ENCODE data around the gene ZKSCAN7.
"Not testable (repeated sequence)": the region's sequence is repeated elsewhere in the genome, so short reads cannot be mapped to it uniquely, and the experiment has no call there.

The ZKSCAN7 gene

GRCh38 chr3:44554626-44555592 is at the start of gene ZKSCAN7:
Gene ZKSCAN7 (plus strand): TSS chr3:44555193. CDS start chr3:44557048, 1,855 bp downstream.
- peak; percentile 58 for DNase-seq

GRCh38 chr3:44506556-44506955 is 48.4 kb upstream of the ZKSCAN7 start:
- DNase-seq: no peak

DNA sequence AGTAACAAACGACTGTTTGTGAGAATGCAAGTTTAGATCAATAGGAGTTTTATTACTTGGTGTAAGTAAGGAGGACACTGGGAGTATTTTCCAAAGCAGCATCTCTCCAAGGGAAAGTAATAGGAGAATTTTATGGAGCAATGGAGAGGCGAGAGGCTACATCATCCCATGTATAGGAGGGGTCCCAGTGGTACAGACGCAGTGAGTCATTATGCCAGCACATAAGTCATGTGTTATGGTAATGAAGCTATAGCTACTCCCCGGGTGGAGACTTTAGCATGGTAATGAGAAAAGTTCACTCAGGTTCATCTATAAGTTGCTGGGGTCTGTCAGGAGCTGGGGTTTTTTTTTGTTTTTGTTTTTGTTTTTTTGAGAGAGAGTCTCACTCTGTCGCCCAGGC is 48.0 kb upstream of the ZKSCAN7 start:
- DNase-seq: no peak

- no peak for DNase-seq
Observed at GRCh38 chr3:44509393-44509921, 45.5 kb upstream of the ZKSCAN7 start.

DNA sequence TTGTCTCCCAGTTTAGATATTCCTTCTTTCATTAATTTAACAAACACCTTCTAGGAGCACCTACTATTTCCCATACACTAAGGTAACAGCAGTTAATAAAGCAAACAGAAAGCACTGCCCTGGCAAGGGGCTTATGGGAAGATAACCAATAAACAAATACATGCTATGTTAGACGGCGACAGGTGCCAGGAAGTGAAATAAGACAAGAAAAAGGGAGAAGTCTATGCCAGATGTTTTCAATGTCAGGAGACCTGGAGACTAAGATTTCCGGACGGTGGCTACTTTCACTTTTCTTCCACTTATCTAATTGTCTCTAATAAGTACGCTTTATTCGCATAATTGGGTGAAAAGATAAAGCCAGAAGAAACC is 45.0 kb upstream of the ZKSCAN7 start:
- DNase-seq: no peak

DNA sequence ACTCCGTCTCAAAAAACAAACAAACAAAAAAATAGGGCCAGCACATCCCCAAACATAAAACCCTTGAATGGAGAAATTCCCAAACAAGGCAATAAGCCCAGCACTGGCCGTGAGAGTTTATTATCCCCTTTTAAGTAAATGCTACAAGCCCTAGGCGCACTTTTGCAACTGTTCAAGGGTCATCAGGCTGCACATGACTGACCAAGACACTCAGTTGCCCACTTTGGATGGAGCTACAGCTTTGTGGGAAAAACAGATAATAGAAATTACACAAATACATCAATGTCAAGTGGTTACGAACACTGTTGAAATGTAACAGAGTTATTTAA is 43.8 kb upstream of the ZKSCAN7 start:
- DNase-seq: no peak

DNA sequence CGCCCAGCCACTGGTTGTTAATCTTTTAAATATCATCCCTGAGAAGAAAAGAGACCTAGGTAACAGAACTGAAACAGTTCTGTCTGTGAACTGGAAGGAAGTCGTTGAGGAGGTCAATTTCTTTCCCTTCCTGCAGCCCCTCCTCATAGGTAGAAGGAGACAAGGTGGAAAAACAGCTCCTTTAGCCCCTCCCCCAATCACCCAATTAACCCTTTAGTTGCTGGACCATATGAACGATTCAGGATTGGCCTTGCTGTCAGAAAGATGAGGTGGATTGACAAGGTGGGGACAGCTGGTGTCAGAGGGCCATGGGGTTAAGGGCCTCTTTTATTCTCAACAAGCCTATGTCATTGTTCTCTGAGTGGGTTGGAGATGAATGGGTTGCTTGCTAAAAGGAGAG is 41.5 kb upstream of the ZKSCAN7 start:
- no peak for DNase-seq

DNA sequence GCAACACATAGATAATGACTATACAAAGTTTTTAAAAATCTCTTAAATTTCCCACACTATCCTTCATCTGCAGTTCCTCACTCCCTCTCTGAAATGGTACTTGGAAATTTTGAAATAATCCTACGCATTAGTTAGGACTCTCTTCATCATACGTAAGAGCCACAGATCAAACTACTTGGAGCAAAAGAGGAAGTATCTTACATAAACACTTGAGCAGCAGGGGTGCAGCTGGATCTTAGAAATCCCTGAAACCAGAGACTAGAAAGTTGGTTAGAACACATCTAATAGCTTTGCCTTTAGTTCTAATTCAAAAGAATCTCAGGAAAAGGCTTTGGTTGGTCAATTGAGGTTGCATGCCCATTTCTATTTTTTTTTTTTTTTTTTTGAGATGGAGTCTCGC is 38.8 kb upstream of the ZKSCAN7 start:
- no peak for DNase-seq

DNA sequence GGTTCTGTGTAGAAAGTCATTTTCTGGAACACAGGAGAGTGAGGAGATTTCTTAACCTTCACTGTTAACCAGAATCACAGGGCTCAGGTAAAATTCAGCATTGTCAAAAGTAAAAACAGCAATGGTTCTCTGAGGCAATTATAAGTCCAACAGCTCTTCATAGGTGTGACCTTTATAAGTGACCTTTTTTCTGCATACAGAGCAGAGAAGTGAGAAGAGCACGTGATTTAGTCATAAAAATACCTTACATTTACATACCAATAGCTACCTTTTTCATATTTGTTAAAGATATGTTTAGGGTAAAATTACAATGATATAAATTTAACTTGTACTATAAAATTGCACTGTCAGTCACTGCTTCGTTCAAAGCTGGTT is 36.2 kb upstream of the ZKSCAN7 start:
- DNase-seq: no peak

- no peak for DNase-seq
Observed at GRCh38 chr3:44521721-44522120, 33.3 kb upstream of the ZKSCAN7 start.

GRCh38 chr3:44522494-44522933 is 32.5 kb upstream of the ZKSCAN7 start:
- no peak for DNase-seq

- DNase-seq: no peak
Observed at GRCh38 chr3:44525060-44525459, 29.9 kb upstream of the ZKSCAN7 start.

- DNase-seq: no peak
Observed at GRCh38 chr3:44529927-44530326, 25.1 kb upstream of the ZKSCAN7 start.

GRCh38 chr3:44530911-44531310 is 24.1 kb upstream of the ZKSCAN7 start:
- no peak for DNase-seq

- DNase-seq: not testable (repeated sequence)
Observed at GRCh38 chr3:44534659-44535058, 20.3 kb upstream of the ZKSCAN7 start.

DNA sequence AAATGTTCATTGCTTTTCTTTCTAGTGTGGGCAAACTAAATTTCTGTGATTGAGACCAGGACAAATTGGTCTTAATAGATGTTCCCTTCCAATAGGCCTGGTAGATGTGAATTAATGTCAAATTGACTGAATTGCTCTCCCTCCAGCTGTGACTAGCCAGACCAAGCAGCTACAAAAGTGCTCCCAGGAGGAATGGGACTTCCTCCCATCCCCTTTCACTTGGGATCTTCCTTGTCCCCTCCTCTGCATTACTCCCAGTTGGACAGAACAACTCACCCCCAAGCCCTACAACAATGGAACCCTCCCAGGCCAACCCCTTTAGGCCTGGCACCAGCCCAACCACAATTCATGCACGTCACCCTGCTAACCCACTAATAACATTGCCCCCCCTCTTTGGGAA is 19.6 kb upstream of the ZKSCAN7 start:
- DNase-seq: no peak

- not testable (repeated sequence) for DNase-seq
Observed at GRCh38 chr3:44544811-44545210, 10.2 kb upstream of the ZKSCAN7 start.

GRCh38 chr3:44555723-44556122 is 730 bp downstream of the ZKSCAN7 start:
- DNase-seq: no peak

DNA sequence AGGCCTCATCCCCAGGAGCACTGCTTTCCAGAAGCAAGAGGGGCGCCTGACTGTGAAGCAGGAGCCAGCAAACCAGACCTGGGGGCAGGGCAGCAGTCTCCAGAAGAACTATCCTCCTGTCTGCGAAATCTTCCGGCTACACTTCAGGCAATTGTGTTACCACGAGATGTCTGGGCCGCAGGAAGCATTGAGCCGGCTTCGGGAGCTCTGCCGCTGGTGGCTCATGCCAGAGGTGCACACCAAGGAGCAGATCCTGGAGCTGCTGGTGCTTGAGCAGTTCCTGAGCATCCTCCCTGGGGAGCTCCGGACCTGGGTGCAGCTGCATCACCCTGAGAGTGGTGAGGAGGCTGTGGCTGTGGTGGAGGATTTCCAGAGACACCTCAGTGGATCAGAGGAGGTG is 2.1 kb downstream of the ZKSCAN7 start:
- DNase-seq: no peak

DNA sequence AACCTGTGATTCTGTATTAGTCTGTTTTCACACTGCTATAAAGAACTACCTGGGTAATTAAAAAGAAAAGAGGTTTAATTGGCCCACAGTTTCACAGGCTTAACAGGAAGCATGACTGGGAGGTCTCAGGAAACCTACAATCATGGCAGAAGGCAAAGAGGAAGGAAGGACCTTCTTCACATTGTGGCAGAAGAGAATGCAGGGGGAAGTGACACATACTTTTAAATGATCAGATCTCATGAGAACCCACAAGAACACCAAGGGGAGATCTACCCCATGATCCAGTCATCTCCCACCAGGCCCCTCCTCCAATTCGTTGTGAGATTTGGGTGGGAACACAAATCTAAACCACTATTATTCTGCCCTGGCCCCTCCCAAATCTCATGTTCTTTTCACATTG is 6.1 kb downstream of the ZKSCAN7 start:
- DNase-seq: no peak

DNA sequence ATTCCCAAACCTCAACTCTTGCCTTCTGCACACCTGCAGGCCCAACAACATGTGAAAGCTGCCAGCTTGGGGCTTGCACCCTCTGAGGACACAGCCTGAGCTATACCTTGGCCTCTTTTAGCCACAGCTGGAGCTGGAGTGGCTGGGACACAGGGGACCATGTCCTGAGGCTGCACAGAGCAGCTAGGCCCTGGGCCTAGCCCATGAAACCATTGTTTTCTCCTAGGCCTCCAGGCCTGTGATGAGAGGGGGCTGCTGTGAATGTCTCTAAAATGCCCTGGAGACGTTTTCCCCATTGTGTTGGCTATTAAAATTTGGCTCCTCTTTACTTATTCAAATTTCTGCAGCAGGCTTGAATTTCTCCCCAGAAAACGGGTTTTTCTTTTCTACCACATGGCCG is 7.2 kb downstream of the ZKSCAN7 start:
- no peak for DNase-seq

GRCh38 chr3:44568561-44568960 is 13.6 kb downstream of the ZKSCAN7 start:
- no peak for DNase-seq

- no peak for DNase-seq
Observed at GRCh38 chr3:44571024-44571423, 16.0 kb downstream of the ZKSCAN7 start.

GRCh38 chr3:44576613-44577012 is 21.6 kb downstream of the ZKSCAN7 start:
- no peak for DNase-seq

Measured in stimulated activated CD4-positive, alpha-beta T cell treated with anti-CD3 and anti-CD28 coated beads, Interleukin-4, amount 100 ng/mL, for 24 hours (primary cell).